Transverse colon (tissue), 4 donors: Measurements from ENCODE around the gene KRT40. TPM values are rescaled to one million over a fixed set of nuclear protein-coding genes. Genes with fewer than 3 reads are reported as not detected.

Experiments
- DNase-seq: peaks from one replicate; pipeline ENCODE4 v3.0.0-alpha.2; 2019
- H3K27ac ChIP-seq, 4 donors: fragments of 200-600 bp; sonication (generic); 2 replicates each; pipeline ENCODE4 v1.5.1; 2016 to 2018; ENCODE audit warnings: inconsistent platforms in 4 of 4
- H3K27me3 ChIP-seq: fragments of 200-600 bp; sonication (generic); 2 replicates; pipeline ENCODE4 v1.5.1; 2017; ENCODE audit warnings: inconsistent platforms
- H3K36me3 ChIP-seq, 4 donors: fragments of 200-600 bp; sonication (generic); 2 replicates each; pipeline ENCODE4 v1.5.1; 2017 to 2019; ENCODE audit warnings: inconsistent platforms in 4 of 4
- H3K4me1 ChIP-seq, 4 donors: fragments of 200-600 bp; sonication (generic); 2 replicates each; pipeline ENCODE4 v1.5.1; 2017 to 2020; ENCODE audit warnings: inconsistent platforms in 4 of 4
- H3K4me3 ChIP-seq, 4 donors: fragments of 200-600 bp; sonication (generic); 1 replicate in 1 of 4; 2 replicates in 3 of 4; pipeline versions ENCODE4 v1.5.1 to v1.6.1; 2017 to 2019; ENCODE audit warnings: inconsistent platforms in 4 of 4
- H3K9me3 ChIP-seq, 2 donors: fragments of 200-600 bp; sonication (generic); 2 replicates each; pipeline ENCODE4 v1.5.1; 2017 to 2019; ENCODE audit warnings: inconsistent platforms in 2 of 2
- EP300 ChIP-seq: sonication (generic); formaldehyde crosslinking; IDR thresholded peaks from one replicate; pipeline ENCODE4 v1.6.1; 2017; ENCODE audit warnings: antibody characterized with exemption, low read depth
- POLR2A ChIP-seq: fragments of 450-650 bp; IDR thresholded peaks from one replicate; pipeline ENCODE4 v1.6.1; 2016; ENCODE audit warnings: antibody characterized with exemption, mild to moderate bottlenecking, moderate library complexity
- POLR2AphosphoS5 ChIP-seq, 3 donors: sonication (generic); formaldehyde crosslinking; IDR thresholded peaks; one replicate each; pipeline ENCODE4 v1.6.1; 2016; ENCODE audit warnings: antibody characterized with exemption in 3 of 3
- WGBS, 2 donors: methylation state at CpG; one replicate each; pipeline ENCODE4 v1.1.5; 2018; ENCODE audit warnings: low coverage in 1 of 2; 5-methylcytosine and 5-hydroxymethylcytosine counted together
- in situ Hi-C, 4 donors: fragments of 200-750 bp; cut with MboI; loops; one replicate each; pipeline versions ENCODE4 v1.15.0 to v1.15.1; 2017; ENCODE audit warnings: low sequenced_read_pairs in 3 of 4, low pct_ligation_motif_present in 1 of 4, low pct_unique_long_range_greater_than_20kb in 1 of 4
- intact Hi-C: fragments of 100-400 bp; cut with DNase I; formaldehyde crosslinking; loops from one replicate; pipeline ENCODE4 v1.15.1; 2023; ENCODE audit warnings: low total_unique reads
- total RNA-seq, 4 donors: library from RNA; depleted of rRNA; stranded (reverse); fragments of >200 nt; gene quantifications; one replicate each; pipeline ENCODE4 v1.1.0, GENCODE V29; 2016
- TF ChIP-seq, protein P1 (sequence below), 5 experiments: fragments of 200-600 bp in 3 of 5; fragments of 450-650 bp in 2 of 5; sonication (generic) in 3 of 5; IDR thresholded peaks; 1 replicate in 2 of 5; 2 replicates in 3 of 5; pipeline ENCODE4 v1.5.1; 2016 to 2017; ENCODE audit warnings: antibody characterized with exemption in 5 of 5, inconsistent platforms in 3 of 5, mild to moderate bottlenecking in 2 of 5, moderate library complexity in 1 of 5

Gene KRT40
- total RNA-seq, 4 donors from 2014 or later: 0.48 TPM; not detected in 3

DNA sequence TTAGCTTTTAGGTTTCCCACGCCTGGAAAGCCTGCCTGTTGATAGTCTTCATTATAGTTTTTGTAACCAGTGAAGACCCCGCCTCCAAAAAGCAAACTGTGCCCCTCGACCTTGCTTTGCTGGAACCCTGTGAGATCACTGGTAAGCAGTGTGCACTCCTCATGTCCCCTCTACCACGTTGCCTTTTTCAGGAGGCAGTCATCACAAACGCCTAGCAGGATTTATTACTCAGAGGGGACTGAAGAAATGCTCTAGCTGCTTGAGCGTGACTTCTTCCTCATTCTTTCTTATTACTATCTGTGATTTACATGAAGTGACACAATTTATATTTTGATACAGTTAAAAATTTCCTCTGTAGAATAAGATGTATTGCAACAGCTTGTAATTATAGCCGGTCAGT is 31.3 kb upstream of the KRT40 start:
- DNase-seq: no peak
- Histone ChIP-seq H3K4me3 (no peak overlapping the region), H3K27me3 (no peaks in the 10 kb centered on the region), H3K9me3 (no peaks in the 10 kb centered on the region), H3K27ac (no peak overlapping the region), H3K36me3 (no peaks in the 10 kb centered on the region), H3K4me1 (no peaks in the 10 kb centered on the region)
- in situ Hi-C loops (no loop called here), intact Hi-C loops (no loop called here)
- TF ChIP-seq EP300: no peak
- TF ChIP-seq POLR2A: no peak
- TF ChIP-seq, protein P1, sequence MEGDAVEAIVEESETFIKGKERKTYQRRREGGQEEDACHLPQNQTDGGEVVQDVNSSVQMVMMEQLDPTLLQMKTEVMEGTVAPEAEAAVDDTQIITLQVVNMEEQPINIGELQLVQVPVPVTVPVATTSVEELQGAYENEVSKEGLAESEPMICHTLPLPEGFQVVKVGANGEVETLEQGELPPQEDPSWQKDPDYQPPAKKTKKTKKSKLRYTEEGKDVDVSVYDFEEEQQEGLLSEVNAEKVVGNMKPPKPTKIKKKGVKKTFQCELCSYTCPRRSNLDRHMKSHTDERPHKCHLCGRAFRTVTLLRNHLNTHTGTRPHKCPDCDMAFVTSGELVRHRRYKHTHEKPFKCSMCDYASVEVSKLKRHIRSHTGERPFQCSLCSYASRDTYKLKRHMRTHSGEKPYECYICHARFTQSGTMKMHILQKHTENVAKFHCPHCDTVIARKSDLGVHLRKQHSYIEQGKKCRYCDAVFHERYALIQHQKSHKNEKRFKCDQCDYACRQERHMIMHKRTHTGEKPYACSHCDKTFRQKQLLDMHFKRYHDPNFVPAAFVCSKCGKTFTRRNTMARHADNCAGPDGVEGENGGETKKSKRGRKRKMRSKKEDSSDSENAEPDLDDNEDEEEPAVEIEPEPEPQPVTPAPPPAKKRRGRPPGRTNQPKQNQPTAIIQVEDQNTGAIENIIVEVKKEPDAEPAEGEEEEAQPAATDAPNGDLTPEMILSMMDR (IDR thresholded peaks at IDR 0.05): no peak
- no peak for TF ChIP-seq POLR2AphosphoS5 (IDR thresholded peaks at IDR 0.05)
- 70 to 77% methylated on average over 4 to 7 of the region's 7 CpGs for WGBS, 2 donors

DNA sequence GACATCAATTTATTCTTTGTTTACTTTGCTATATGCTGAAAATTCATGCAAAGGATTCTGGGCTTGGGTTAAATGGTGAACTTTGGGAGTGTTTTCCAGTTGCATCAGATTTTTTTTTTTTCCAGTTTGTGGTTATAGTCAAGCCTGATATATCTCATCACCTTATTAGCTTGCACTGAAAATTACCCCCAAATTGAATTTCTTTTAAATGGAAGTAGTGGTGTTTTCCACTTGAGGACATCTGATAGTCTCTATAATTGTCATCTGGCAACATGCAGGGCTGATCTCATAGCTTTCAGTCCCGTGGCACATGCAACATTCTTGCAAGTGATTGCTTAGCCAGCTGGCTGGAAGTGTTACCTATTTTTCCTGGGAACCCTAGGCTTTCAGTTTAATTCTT is 29.5 kb upstream of the KRT40 start:
- no peaks in the 10 kb centered on the region for H3K9me3 ChIP-seq
- WGBS, 2 donors: 13 to 20% methylated on average over 1 of the region's 1 CpG
- no peaks in the 10 kb centered on the region for H3K27me3 ChIP-seq
- TF ChIP-seq EP300 (no peak), POLR2AphosphoS5 (IDR thresholded peaks at IDR 0.05) (no peak), POLR2A (no peak)
- TF ChIP-seq, protein P1 (IDR thresholded peaks at IDR 0.05): no peak
- no peaks in the 10 kb centered on the region for H3K4me1 ChIP-seq
- no peak overlapping the region for H3K4me3 ChIP-seq
- H3K36me3 ChIP-seq: no peaks in the 10 kb centered on the region
- in situ Hi-C loops: no loop called here
- DNase-seq: no peak
- H3K27ac ChIP-seq: no peak overlapping the region
- intact Hi-C loops: no loop called here

DNA sequence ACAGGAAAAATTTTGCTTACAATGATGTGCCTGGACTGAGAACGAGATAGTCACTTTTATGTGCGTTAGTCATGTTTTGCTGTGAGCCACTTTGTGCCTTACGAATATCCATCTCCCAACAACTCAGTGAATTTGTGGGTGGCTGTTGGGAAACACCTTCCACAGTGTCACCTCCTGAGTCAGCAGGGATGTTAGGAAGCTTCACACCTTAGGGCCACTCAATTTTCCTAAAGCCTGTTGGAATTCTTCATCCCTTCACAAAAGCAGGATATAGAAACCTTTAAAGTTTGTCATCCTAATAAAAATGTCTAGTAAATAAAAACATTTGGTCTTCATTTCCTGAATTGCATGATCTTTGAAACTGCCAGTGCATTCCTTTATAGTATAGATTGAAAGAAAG is 29.1 kb upstream of the KRT40 start:
- Histone ChIP-seq H3K27me3 (no peaks in the 10 kb centered on the region), H3K36me3 (no peaks in the 10 kb centered on the region), H3K27ac (no peak overlapping the region), H3K9me3 (no peaks in the 10 kb centered on the region), H3K4me3 (no peak overlapping the region), H3K4me1 (no peaks in the 10 kb centered on the region)
- no peak for DNase-seq
- intact Hi-C loops: no loop called here
- TF ChIP-seq EP300 (no peak), POLR2A (no peak), POLR2AphosphoS5 (IDR thresholded peaks at IDR 0.05) (no peak)
- TF ChIP-seq, protein P1 (IDR thresholded peaks at IDR 0.05): no peak
- in situ Hi-C loops: no loop called here
- 76% methylated on average over 3 of the region's 3 CpGs; no CpG with 5 or more reads in 1 of the 2 donors for WGBS, 2 donors

DNA sequence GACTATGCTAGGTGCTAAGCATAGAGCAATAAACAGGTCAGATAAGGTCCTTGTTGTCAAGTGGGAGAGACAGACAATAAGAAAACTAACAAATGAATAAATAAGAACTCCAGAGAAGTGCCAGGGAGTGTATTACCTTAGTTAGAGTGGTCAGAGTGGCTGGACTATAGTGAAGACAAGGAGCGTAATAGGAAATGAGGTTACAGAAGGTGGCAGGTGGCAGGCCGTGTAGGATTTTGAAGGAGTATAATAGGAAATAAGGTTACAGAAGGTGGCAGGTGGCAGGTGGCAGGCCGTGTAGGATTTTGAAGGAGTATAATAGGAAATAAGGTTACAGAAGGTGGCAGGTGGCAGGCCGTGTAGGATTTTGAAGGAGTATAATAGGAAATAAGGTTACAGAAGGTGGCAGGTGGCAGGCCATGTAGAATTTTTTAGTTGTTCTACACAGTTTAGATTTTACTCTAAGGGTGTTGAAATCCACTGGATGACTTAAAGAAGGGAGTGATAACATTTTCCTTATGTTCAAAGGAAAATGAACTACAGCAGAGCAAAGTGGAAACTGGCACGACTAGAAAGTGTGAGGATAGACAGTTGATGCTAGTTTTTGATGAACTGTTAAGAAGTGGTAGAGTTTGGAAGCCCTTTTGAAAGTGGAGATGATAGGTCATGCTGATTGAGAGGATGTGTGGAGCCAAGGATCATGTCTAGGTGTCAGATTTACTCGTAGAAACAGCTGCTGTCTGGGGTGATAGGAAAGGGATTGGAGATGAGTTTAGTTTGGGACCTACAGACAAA is 28.4 kb upstream of the KRT40 start:
- no peaks in the 10 kb centered on the region for H3K4me1 ChIP-seq
- no peaks in the 10 kb centered on the region for H3K27me3 ChIP-seq
- H3K9me3 ChIP-seq: no peaks in the 10 kb centered on the region
- DNase-seq: no peak
- no peak overlapping the region for H3K27ac ChIP-seq
- 76 to 82% methylated on average over 5 to 6 of the region's 6 CpGs for WGBS, 2 donors
- no peak for TF ChIP-seq POLR2AphosphoS5 (IDR thresholded peaks at IDR 0.05)
- TF ChIP-seq, protein P1 (IDR thresholded peaks at IDR 0.05): no peak
- TF ChIP-seq POLR2A: no peak
- no peak for TF ChIP-seq EP300
- no peaks in the 10 kb centered on the region for H3K36me3 ChIP-seq
- intact Hi-C loops (no loop called here), in situ Hi-C loops (no loop called here)
- H3K4me3 ChIP-seq: no peak overlapping the region
